Measurements from ENCODE around the gene TFAP2E.

TFAP2E gene

DNA sequence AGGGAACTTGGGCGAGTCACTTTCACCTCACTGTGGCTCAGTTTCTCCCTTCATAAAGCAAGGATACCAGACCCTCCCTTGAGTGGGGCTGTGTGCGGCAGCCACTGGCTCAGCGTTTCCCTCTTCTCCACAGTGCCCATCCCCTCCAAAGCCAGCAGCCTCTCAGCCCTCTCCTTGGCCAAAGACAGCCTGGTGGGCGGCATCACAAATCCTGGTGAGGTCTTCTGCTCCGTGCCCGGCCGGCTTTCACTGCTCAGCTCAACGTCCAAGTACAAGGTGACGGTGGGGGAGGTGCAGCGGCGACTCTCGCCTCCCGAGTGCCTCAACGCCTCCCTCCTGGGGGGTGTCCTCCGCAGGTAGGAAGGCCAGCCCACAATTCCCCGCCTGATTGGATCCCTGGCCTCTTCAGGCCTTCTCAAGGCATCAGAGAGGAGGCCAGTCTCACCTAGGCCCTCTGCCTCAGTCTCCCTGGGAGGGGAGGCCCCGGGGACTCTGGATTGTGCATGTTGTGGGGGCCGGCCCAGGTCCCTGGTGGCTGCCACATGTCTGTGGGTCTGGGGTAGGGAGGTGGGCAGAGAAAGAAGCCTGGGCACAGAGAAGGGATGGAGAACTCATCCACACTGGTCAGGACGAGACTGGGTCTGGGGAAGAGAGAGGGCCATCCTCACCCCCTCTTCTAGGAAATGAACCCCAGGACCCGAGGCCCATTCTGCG lies 15.2 kb downstream of the TFAP2E start:
- TF ChIP-seq, protein P1, sequence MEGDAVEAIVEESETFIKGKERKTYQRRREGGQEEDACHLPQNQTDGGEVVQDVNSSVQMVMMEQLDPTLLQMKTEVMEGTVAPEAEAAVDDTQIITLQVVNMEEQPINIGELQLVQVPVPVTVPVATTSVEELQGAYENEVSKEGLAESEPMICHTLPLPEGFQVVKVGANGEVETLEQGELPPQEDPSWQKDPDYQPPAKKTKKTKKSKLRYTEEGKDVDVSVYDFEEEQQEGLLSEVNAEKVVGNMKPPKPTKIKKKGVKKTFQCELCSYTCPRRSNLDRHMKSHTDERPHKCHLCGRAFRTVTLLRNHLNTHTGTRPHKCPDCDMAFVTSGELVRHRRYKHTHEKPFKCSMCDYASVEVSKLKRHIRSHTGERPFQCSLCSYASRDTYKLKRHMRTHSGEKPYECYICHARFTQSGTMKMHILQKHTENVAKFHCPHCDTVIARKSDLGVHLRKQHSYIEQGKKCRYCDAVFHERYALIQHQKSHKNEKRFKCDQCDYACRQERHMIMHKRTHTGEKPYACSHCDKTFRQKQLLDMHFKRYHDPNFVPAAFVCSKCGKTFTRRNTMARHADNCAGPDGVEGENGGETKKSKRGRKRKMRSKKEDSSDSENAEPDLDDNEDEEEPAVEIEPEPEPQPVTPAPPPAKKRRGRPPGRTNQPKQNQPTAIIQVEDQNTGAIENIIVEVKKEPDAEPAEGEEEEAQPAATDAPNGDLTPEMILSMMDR (IDR thresholded peaks at IDR 0.05; ENCODE audit: insufficient read depth, low read depth, low read length, missing control alignments), result no peak
- H3K4me3 ChIP-seq (ENCODE audit: low read length), result no peak overlapping the region
- no peak for DNase-seq (ENCODE audit: low read depth)

DNA sequence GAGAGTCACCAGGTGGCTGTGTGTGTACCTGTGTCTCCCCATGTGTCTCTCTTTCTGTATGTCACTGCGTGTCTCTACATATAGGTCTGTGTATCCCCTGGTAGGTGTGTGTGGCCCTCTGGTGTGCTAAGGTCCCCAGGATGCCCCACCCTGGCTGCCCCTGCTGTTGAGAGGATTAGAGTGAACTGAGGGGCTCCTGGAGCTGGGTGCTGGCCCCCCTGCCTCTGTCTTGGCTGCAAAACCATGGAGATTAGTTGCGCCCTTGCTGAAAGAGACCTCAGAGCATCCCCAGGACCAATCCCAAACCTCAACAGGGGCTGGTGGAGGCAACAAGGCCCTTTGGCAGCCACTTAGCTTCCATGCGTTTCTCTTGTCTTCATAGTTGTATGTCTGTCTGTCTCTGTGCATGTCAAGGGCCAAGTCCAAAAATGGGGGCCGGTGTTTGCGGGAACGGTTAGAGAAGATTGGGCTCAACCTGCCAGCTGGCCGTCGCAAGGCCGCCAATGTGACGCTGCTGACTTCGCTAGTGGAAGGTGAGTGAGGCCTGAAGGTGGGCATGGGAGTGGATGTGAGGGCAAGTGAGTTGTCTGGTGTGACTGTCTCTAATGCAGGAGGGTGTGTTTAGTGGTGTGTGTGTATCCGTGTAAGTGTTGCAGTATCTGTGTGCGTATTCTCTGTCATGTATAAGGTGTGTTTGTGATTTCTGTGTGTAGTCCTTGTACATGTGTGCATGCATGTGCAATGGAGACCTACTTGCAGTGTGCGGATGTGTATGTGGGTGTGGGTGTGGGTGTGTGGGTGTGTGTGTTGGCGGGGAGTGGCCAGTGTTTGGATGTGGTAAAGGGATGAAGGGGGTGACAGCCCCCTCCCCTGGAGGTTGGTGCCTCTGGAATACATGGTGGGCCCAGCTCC lies 16.7 kb downstream of the TFAP2E start:
- TF ChIP-seq, protein P1 (IDR thresholded peaks at IDR 0.05; ENCODE audit: insufficient read depth, low read depth, low read length, missing control alignments), result no peak
- no peak overlapping the region for H3K4me3 ChIP-seq (ENCODE audit: low read length)
- DNase-seq (ENCODE audit: low read depth), result no peak

GRCh38 chr1:35590476-35591040 lies 17.4 kb downstream of the TFAP2E start:
- DNase-seq (ENCODE audit: low read depth), result no peak
- no peak overlapping the region for H3K4me3 ChIP-seq (ENCODE audit: low read length)
- TF ChIP-seq, protein P1 (IDR thresholded peaks at IDR 0.05; ENCODE audit: insufficient read depth, low read depth, low read length, missing control alignments), result no peak

- TF ChIP-seq, protein P1 (IDR thresholded peaks at IDR 0.05; ENCODE audit: insufficient read depth, low read depth, low read length, missing control alignments), result no peak
- DNase-seq (ENCODE audit: low read depth), result no peak
- H3K4me3 ChIP-seq (ENCODE audit: low read length), result no peak overlapping the region
These were observed 18.1 kb downstream of the TFAP2E start for GRCh38 chr1:35591211-35591610.

DNA sequence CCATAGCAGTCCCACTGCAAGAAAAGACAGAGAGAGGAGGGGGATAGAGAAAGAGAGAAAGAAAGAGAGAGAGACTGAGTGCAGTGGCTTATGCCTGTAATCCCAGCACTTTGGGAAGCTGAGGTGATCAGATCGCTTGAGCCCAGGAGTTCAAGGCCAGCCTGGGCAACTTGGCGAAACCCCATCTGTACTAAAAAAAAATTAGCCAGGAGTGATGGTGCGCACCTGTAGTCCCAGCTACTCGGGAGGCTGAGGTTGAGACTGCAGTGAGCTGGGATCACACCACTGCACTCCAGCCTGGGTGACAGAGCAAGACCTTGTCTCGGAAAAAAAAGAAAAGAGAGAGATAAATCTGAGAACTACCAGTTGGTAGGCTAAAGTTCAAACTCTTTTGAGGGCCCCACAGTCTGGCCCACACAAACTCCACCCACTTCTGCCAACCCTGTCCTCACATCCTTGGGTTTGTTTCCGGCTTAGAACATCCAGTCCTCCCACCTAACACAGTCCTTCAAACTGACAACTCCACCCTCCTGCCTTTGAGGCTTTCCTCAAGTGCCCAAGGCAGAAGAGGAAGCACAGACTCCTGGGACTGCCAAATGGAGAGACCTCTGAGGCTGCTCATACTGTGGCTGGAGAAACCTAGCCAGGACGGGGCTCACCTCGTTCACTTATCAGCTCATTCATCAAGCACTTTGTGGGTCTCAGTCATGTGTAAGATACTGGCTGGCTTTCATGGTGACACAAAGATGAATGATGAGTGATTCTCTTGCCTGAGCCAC lies 20.1 kb downstream of the TFAP2E start:
- no peak for DNase-seq (ENCODE audit: low read depth)
- TF ChIP-seq, protein P1 (IDR thresholded peaks at IDR 0.05; ENCODE audit: insufficient read depth, low read depth, low read length, missing control alignments), result no peak
- no peak overlapping the region for H3K4me3 ChIP-seq (ENCODE audit: low read length)

DNA sequence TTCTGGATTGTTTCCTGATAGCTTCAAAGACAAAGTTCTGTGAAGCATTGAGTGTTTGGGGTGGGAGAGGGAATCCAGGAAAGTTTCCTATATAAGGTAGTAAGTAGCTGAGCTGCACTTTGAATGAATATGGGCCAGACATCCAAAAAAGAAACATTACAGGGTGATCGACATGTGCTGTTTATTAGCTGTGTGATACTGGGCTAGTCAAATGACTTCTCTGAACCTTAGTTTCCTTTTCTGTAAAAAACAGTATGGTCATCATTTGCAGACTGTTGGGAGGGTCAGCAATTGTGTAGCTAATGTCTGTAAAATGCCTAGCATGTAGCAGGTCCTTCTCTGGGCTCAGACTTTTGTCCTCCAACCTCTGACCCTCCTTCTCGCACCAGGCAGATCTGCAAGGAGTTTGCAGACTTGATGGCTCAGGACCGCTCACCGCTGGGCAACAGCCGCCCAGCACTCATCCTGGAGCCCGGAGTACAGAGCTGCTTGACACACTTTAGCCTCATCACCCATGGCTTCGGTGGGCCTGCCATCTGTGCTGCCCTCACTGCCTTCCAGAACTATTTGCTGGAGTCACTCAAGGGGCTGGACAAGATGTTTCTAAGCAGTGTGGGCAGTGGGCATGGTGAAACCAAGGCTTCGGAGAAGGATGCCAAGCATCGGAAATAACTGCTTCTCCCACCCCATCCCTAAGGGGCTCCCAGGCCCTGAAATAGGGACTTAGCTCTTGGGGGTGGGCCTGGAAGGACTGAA lies 21.1 kb downstream of the TFAP2E start:
- H3K4me3 ChIP-seq (ENCODE audit: low read length), result no peak overlapping the region
- DNase-seq (ENCODE audit: low read depth), result no peak
- TF ChIP-seq, protein P1 (IDR thresholded peaks at IDR 0.05; ENCODE audit: insufficient read depth, low read depth, low read length, missing control alignments), result no peak
